ENCODE measurements around the gene OR2A1.
"Not testable (repeated sequence)": the region's sequence is repeated elsewhere in the genome, so short reads cannot be mapped to it uniquely, and the experiment has no call there.

GRCh38 chr7:144351667-144352066 is 39.4 kb downstream of the OR2A1 start:
- not testable (repeated sequence) for TF ChIP-seq CTCF, POLR2A (IDR thresholded peaks at IDR 0.05)

All from right lobe of liver (tissue), 4 donors.